Testis (tissue), 3 donors: Measurements from ENCODE around the gene DLX2. TPM values are rescaled to one million over a fixed set of nuclear protein-coding genes. Genes with fewer than 3 reads are reported as not detected.

Experiments used
- DNase-seq: peaks from one replicate; pipeline ENCODE4 v3.0.0-alpha.2; 2019
- H3K27ac ChIP-seq, 2 donors: fragments of 200-600 bp; sonication (generic); one replicate each; pipeline ENCODE4 v1.5.1; 2019
- H3K27me3 ChIP-seq: fragments of 200-600 bp; sonication (generic); one replicate; pipeline ENCODE4 v1.5.1; 2019
- H3K36me3 ChIP-seq: fragments of 200-600 bp; sonication (generic); one replicate; pipeline ENCODE4 v1.5.1; 2017; ENCODE audit warnings: low read depth; ENCODE audit errors: missing control alignments
- H3K4me1 ChIP-seq: fragments of 200-600 bp; sonication (generic); one replicate; pipeline ENCODE4 v1.5.1; 2019
- H3K4me3 ChIP-seq, 2 donors: fragments of 200-600 bp; sonication (generic); one replicate each; pipeline ENCODE4 v1.5.1; 2017 to 2019
- H3K9me3 ChIP-seq: fragments of 200-600 bp; sonication (generic); one replicate; pipeline ENCODE4 v1.5.1; 2017
- CTCF ChIP-seq, 3 experiments: fragments of 450-650 bp in 2 of 3; fragments of 200-600 bp in 1 of 3; sonication (generic) in 1 of 3; IDR thresholded peaks; one replicate each; pipeline ENCODE4 v1.5.1; 2016 to 2019; ENCODE audit warnings: antibody characterized with exemption in 3 of 3, mild to moderate bottlenecking in 2 of 3, moderate library complexity in 1 of 3
- POLR2A ChIP-seq: fragments of 450-650 bp; IDR thresholded peaks from one replicate; pipeline ENCODE4 v1.6.1; 2017; ENCODE audit warnings: antibody characterized with exemption, mild to moderate bottlenecking, moderate library complexity
- WGBS, 2 donors: methylation state at CpG; one replicate each; pipeline ENCODE4 v1.1.5; 2018; 5-methylcytosine and 5-hydroxymethylcytosine counted together
- intact Hi-C: fragments of 100-400 bp; cut with DNase I; formaldehyde crosslinking; loops from one replicate; pipeline ENCODE4 v1.15.1; 2023; ENCODE audit warnings: low total_unique reads
- polyA plus RNA-seq: library from polyadenylated mRNA; stranded (reverse); fragments of 350-450 nt; fragmentation: Illumina TruSeq; extraction: RNeasy Lipid Tissue Mini Kit (QIAGEN cat#74804); gene quantifications from one replicate; pipeline ENCODE4 v1.2.3, GENCODE V29; 2014; ENCODE audit warnings: low read depth, low replicate concordance; ENCODE audit not compliant: insufficient read depth
- total RNA-seq, 2 donors: library from RNA; depleted of rRNA; stranded (reverse); fragments of >200 nt; gene quantifications; one replicate each; pipeline ENCODE4 v1.2.3, GENCODE V29; 2016

Gene DLX2
- total and polyA plus RNA-seq, 3 donors from 2014 or later: 0.29 to 1.1 (median 0.99) TPM

GRCh38 chr2:172089633-172090032, 13.1 kb downstream of the DLX2 start:
- no peak for TF ChIP-seq CTCF (IDR thresholded peaks at IDR 0.05)
- no peak for TF ChIP-seq POLR2A
- DNase-seq: no peak
- Histone ChIP-seq H3K36me3 (no peaks in the 10 kb centered on the region), H3K9me3 (no peaks in the 10 kb centered on the region), H3K4me3 (no peak overlapping the region), H3K4me1 (peaks cover 4% of the 10 kb centered on the region), H3K27ac (no peak overlapping the region), H3K27me3 (peaks cover 5% of the 10 kb centered on the region)
- intact Hi-C loops: no loop called here
- WGBS, 2 donors: 20 to 32% methylated on average over 7 of the region's 7 CpGs

- TF ChIP-seq POLR2A: no peak
- TF ChIP-seq CTCF (IDR thresholded peaks at IDR 0.05): no peak
- intact Hi-C loops: no loop called here
- H3K9me3 ChIP-seq: no peaks in the 10 kb centered on the region
- no peak for DNase-seq
- H3K4me3 ChIP-seq: no peak overlapping the region
- peaks cover 8% of the 10 kb centered on the region for H3K4me1 ChIP-seq
- no peaks in the 10 kb centered on the region for H3K36me3 ChIP-seq
- peaks cover 5% of the 10 kb centered on the region for H3K27me3 ChIP-seq
- 18 to 22% methylated on average over 10 of the region's 10 CpGs for WGBS, 2 donors
- H3K27ac ChIP-seq: no peak overlapping the region
Observed at GRCh38 chr2:172089005-172089504, 13.6 kb downstream of the DLX2 start.

GRCh38 chr2:172088245-172089004, 14.3 kb downstream of the DLX2 start:
- Histone ChIP-seq H3K4me3 (no peak overlapping the region), H3K36me3 (no peaks in the 10 kb centered on the region), H3K27me3 (peaks cover 5% of the 10 kb centered on the region), H3K9me3 (no peaks in the 10 kb centered on the region), H3K27ac (no peak overlapping the region), H3K4me1 (peaks cover 8% of the 10 kb centered on the region)
- intact Hi-C loops: no loop called here
- no peak for DNase-seq
- WGBS, 2 donors: 9% methylated on average over 33 to 37 of the region's 37 CpGs
- no peak for TF ChIP-seq POLR2A
- no peak for TF ChIP-seq CTCF (IDR thresholded peaks at IDR 0.05)

- DNase-seq: no peak
- Histone ChIP-seq H3K9me3 (no peaks in the 10 kb centered on the region), H3K4me1 (peaks cover 8% of the 10 kb centered on the region), H3K36me3 (no peaks in the 10 kb centered on the region), H3K4me3 (no peak overlapping the region), H3K27ac (no peak overlapping the region), H3K27me3 (peaks cover 5% of the 10 kb centered on the region)
- WGBS, 2 donors: 9% methylated on average over 14 to 23 of the region's 23 CpGs
- TF ChIP-seq CTCF (IDR thresholded peaks at IDR 0.05) (no peak), POLR2A (no peak)
- intact Hi-C loops: no loop called here
Observed at GRCh38 chr2:172087780-172088244, 14.9 kb downstream of the DLX2 start.
